ENCODE results near the gene SPRYD3. TPM values are rescaled to one million over a fixed set of nuclear protein-coding genes. Genes with fewer than 3 reads are reported as not detected.
"Not testable (repeated sequence)": the region's sequence is repeated elsewhere in the genome, so short reads cannot be mapped to it uniquely, and the experiment has no call there.

SPRYD3 gene
- total RNA-seq, result 29.8 and 30.0 TPM in 2 replicates

- intact Hi-C loops (cut with micrococcal nuclease), result loop anchor here (1.0 to 2.0 kb wide), 5 partner anchors 19 to 245 kb away; partner anchors contain the start of genes AAAS, CSAD and ZNF740
Observed at GRCh38 chr12:53079226-53080117, at the start of gene SPRYD3. SPRYD3 (minus strand) TSS chr12:53079390; CDS start chr12:53079333, 57 bp downstream.

GRCh38 chr12:53127169-53127568 is 48.0 kb upstream of the SPRYD3 start:
- intact Hi-C loops (cut with micrococcal nuclease), result no loop called here

GRCh38 chr12:53124352-53124723 is 45.1 kb upstream of the SPRYD3 start:
- intact Hi-C loops (cut with micrococcal nuclease), result no loop called here

GRCh38 chr12:53123578-53124351 is 44.6 kb upstream of the SPRYD3 start:
- intact Hi-C loops (cut with micrococcal nuclease), result no loop called here

- intact Hi-C loops (cut with micrococcal nuclease), result no loop called here
Observed at GRCh38 chr12:53122961-53123468, 43.8 kb upstream of the SPRYD3 start.

- intact Hi-C loops (cut with micrococcal nuclease), result no loop called here
Observed at GRCh38 chr12:53120685-53121525, 41.7 kb upstream of the SPRYD3 start.

- intact Hi-C loops (cut with micrococcal nuclease), result no loop called here
Observed at GRCh38 chr12:53118751-53119300, 39.6 kb upstream of the SPRYD3 start.

- intact Hi-C loops (cut with micrococcal nuclease), result no loop called here
Observed at GRCh38 chr12:53115891-53116648, 36.9 kb upstream of the SPRYD3 start.

GRCh38 chr12:53115112-53115890 is 36.1 kb upstream of the SPRYD3 start:
- intact Hi-C loops (cut with micrococcal nuclease), result no loop called here

- intact Hi-C loops (cut with micrococcal nuclease), result no loop called here
Observed at GRCh38 chr12:53113951-53114350, 34.8 kb upstream of the SPRYD3 start.

GRCh38 chr12:53113136-53113705 is 34.0 kb upstream of the SPRYD3 start:
- intact Hi-C loops (cut with micrococcal nuclease), result no loop called here

GRCh38 chr12:53112431-53112830 is 33.2 kb upstream of the SPRYD3 start:
- intact Hi-C loops (cut with micrococcal nuclease), result not testable (repeated sequence)

GRCh38 chr12:53107122-53107521 is 27.9 kb upstream of the SPRYD3 start:
- intact Hi-C loops (cut with micrococcal nuclease), result no loop called here

- intact Hi-C loops (cut with micrococcal nuclease), result no loop called here
Observed at GRCh38 chr12:53105712-53106439, 26.7 kb upstream of the SPRYD3 start.

GRCh38 chr12:53105256-53105655 is 26.1 kb upstream of the SPRYD3 start:
- intact Hi-C loops (cut with micrococcal nuclease), result no loop called here

GRCh38 chr12:53103860-53104305 is 24.7 kb upstream of the SPRYD3 start:
- intact Hi-C loops (cut with micrococcal nuclease), result no loop called here

- intact Hi-C loops (cut with micrococcal nuclease), result no loop called here
Observed at GRCh38 chr12:53102883-53103807, 24.0 kb upstream of the SPRYD3 start, which contains the start of gene SOAT2. SOAT2 (plus strand) TSS chr12:53103486; CDS start chr12:53103578, 92 bp downstream.

Measured in T-helper 2 cell treated with Interferon-gamma antibody and Interleukin-4, amounts not matched to agents 100 ng/mL and 5 ng/mL, for 36 hours (primary cell).